Measurements from ENCODE around the gene ITPRID2. TPM values are rescaled to one million over a fixed set of nuclear protein-coding genes. Genes with fewer than 3 reads are reported as not detected.

The ITPRID2 gene
- total RNA-seq, 1 experiment from 2014 or later = 114 TPM

- Mint-ChIP-seq H3K27ac (ENCODE audit: low read depth, unreplicated experiment) (no peak overlapping the region), H3K4me1 (ENCODE audit: insufficient read depth, unreplicated experiment) (no peaks in the 10 kb centered on the region), H3K27me3 (ENCODE audit: insufficient read depth, unreplicated experiment) (no peaks in the 10 kb centered on the region), H3K9me3 (ENCODE audit: unreplicated experiment) (no peaks in the 10 kb centered on the region), H3K4me3 (ENCODE audit: unreplicated experiment) (no peak overlapping the region), H3K36me3 (ENCODE audit: insufficient read depth, unreplicated experiment) (no peaks in the 10 kb centered on the region)
- intact Hi-C loops (cut with micrococcal nuclease) = no loop called here
- ChIA-PET CTCF (no interaction called here), POLR2A (no interaction called here)
- no peak for DNase-seq (ENCODE audit: unreplicated experiment)
- no peak for TF ChIP-seq CTCF (IDR thresholded peaks at IDR 0.05; ENCODE audit: unreplicated experiment)
- no TSS peak for BruUV-seq (replicated peaks)
These were observed 13.1 kb upstream of the ITPRID2 start for GRCh38 chr2:181878448-181878847.

GRCh38 chr2:181879295-181879694 lies 12.2 kb upstream of the ITPRID2 start:
- DNase-seq (ENCODE audit: unreplicated experiment) = no peak
- Mint-ChIP-seq H3K4me3 (ENCODE audit: unreplicated experiment) (no peak overlapping the region), H3K27me3 (ENCODE audit: insufficient read depth, unreplicated experiment) (no peaks in the 10 kb centered on the region), H3K4me1 (ENCODE audit: insufficient read depth, unreplicated experiment) (no peaks in the 10 kb centered on the region), H3K9me3 (ENCODE audit: unreplicated experiment) (no peaks in the 10 kb centered on the region), H3K27ac (ENCODE audit: low read depth, unreplicated experiment) (no peak overlapping the region), H3K36me3 (ENCODE audit: insufficient read depth, unreplicated experiment) (no peaks in the 10 kb centered on the region)
- TF ChIP-seq CTCF (IDR thresholded peaks at IDR 0.05; ENCODE audit: unreplicated experiment) = no peak
- no TSS peak for BruUV-seq (replicated peaks)
- ChIA-PET CTCF (no interaction called here), POLR2A (interaction anchor here (0.9 kb wide), 1 partner anchor 11 kb away, joined by 3 read pairs; no protein-coding TSS in a partner anchor)
- intact Hi-C loops (cut with micrococcal nuclease) = no loop called here

GRCh38 chr2:181882246-181883020 lies 9.1 kb upstream of the ITPRID2 start:
- POLR2A ChIA-PET = interaction anchor here (1.4 kb wide), 1 partner anchor 9 kb away, joined by 5 read pairs; the partner anchor contains the start of gene ITPRID2
- H3K36me3 Mint-ChIP-seq (ENCODE audit: insufficient read depth, unreplicated experiment) = no peaks in the 10 kb centered on the region
- no peak overlapping the region for H3K27ac Mint-ChIP-seq (ENCODE audit: low read depth, unreplicated experiment)
- no peaks in the 10 kb centered on the region for H3K27me3 Mint-ChIP-seq (ENCODE audit: insufficient read depth, unreplicated experiment)
- TF ChIP-seq CTCF (IDR thresholded peaks at IDR 0.05; ENCODE audit: unreplicated experiment) = no peak
- H3K9me3 Mint-ChIP-seq (ENCODE audit: unreplicated experiment) = no peaks in the 10 kb centered on the region
- no TSS peak for BruUV-seq (replicated peaks)
- DNase-seq (ENCODE audit: unreplicated experiment) = no peak
- intact Hi-C loops (cut with micrococcal nuclease) = no loop called here
- peaks cover 15% of the 10 kb centered on the region for H3K4me1 Mint-ChIP-seq (ENCODE audit: insufficient read depth, unreplicated experiment)
- CTCF ChIA-PET = interaction anchor here (0.7 to 2.2 kb wide), 3 partner anchors 9 to 193 kb away, joined by 3 to 9 read pairs (median 4); partner anchors contain the start of gene ITPRID2
- H3K4me3 Mint-ChIP-seq (ENCODE audit: unreplicated experiment) = no peak overlapping the region

- H3K4me3 Mint-ChIP-seq (ENCODE audit: unreplicated experiment) = no peak overlapping the region
- CTCF ChIA-PET = no interaction called here
- no peaks in the 10 kb centered on the region for H3K36me3 Mint-ChIP-seq (ENCODE audit: insufficient read depth, unreplicated experiment)
- H3K9me3 Mint-ChIP-seq (ENCODE audit: unreplicated experiment) = no peaks in the 10 kb centered on the region
- intact Hi-C loops (cut with micrococcal nuclease) = no loop called here
- no peak overlapping the region for H3K27ac Mint-ChIP-seq (ENCODE audit: low read depth, unreplicated experiment)
- peaks cover 15% of the 10 kb centered on the region for H3K4me1 Mint-ChIP-seq (ENCODE audit: insufficient read depth, unreplicated experiment)
- TF ChIP-seq CTCF (IDR thresholded peaks at IDR 0.05; ENCODE audit: unreplicated experiment) = no peak
- no peaks in the 10 kb centered on the region for H3K27me3 Mint-ChIP-seq (ENCODE audit: insufficient read depth, unreplicated experiment)
- BruUV-seq (replicated peaks) = no TSS peak
- DNase-seq (ENCODE audit: unreplicated experiment) = no peak
- POLR2A ChIA-PET = no interaction called here
These were observed 6.9 kb upstream of the ITPRID2 start for GRCh38 chr2:181884601-181885000.
